GM12872 (cell line): ENCODE measurements around the gene AMOTL1.

Experiments used
- CTCF ChIP-seq: IDR thresholded peaks from 3 replicates; pipeline ENCODE4 v1.5.1; 2011; ENCODE audit warnings: low read depth, mild to moderate bottlenecking, low read length, moderate library complexity; ENCODE audit not compliant: insufficient read depth

The AMOTL1 gene

GRCh38 chr11:94790197-94790596 lies 22.0 kb downstream of the AMOTL1 start:
- no peak for TF ChIP-seq CTCF

- TF ChIP-seq CTCF = no peak
These were observed 22.6 kb downstream of the AMOTL1 start for GRCh38 chr11:94790661-94791180.

GRCh38 chr11:94791216-94791889 lies 23.2 kb downstream of the AMOTL1 start:
- no peak for TF ChIP-seq CTCF

GRCh38 chr11:94792451-94792850 lies 24.3 kb downstream of the AMOTL1 start:
- no peak for TF ChIP-seq CTCF

GRCh38 chr11:94793002-94793401 lies 24.8 kb downstream of the AMOTL1 start:
- TF ChIP-seq CTCF = no peak

- no peak for TF ChIP-seq CTCF
These were observed 25.7 kb downstream of the AMOTL1 start for GRCh38 chr11:94793822-94794221.

GRCh38 chr11:94794287-94795168 lies 26.4 kb downstream of the AMOTL1 start:
- no peak for TF ChIP-seq CTCF
